Neural cell (in vitro differentiated cells): ENCODE data around the gene PDCD1LG2. TPM values are rescaled to one million over a fixed set of nuclear protein-coding genes. Genes with fewer than 3 reads are reported as not detected.

Source experiments
- H2AFZ ChIP-seq: fragments of 200-600, 300-800 bp; sonication (generic), shearing (Covaris generic); 2 replicates; pipeline ENCODE4 v1.6.0; 2014; ENCODE audit warnings: low read depth, mild to moderate bottlenecking, antibody characterized with exemption, low read length, moderate library complexity
- H3F3A ChIP-seq: fragments of 200-600 bp; shearing (Covaris generic); 2 replicates; pipeline ENCODE4 v1.6.1; 2016; ENCODE audit warnings: mild to moderate bottlenecking, moderate library complexity, mixed read lengths, antibody characterized with exemption, low read length; ENCODE audit not compliant: insufficient read depth, poor library complexity, severe bottlenecking
- H3K27ac ChIP-seq: fragments of 200-600, 300-800 bp; sonication (generic), shearing (Covaris generic); 2 replicates; pipeline ENCODE4 v1.5.1; 2014; ENCODE audit warnings: mild to moderate bottlenecking, low read length, moderate library complexity
- H3K27me3 ChIP-seq: fragments of 300-800, 200-600 bp; sonication (generic), shearing (Covaris generic); 2 replicates; pipeline ENCODE4 v1.6.0; 2014; ENCODE audit warnings: mild to moderate bottlenecking, low read depth, low read length, moderate library complexity; ENCODE audit not compliant: insufficient read depth
- H3K36me3 ChIP-seq: fragments of 300-800, 200-600 bp; sonication (generic), shearing (Covaris generic); 2 replicates; pipeline ENCODE4 v1.5.1; 2014; ENCODE audit warnings: mild to moderate bottlenecking, antibody characterized with exemption, low read length, moderate library complexity; ENCODE audit not compliant: insufficient read depth
- H3K4me2 ChIP-seq: fragments of 300-800, 200-600 bp; sonication (generic), shearing (Covaris generic); 2 replicates; pipeline ENCODE4 v1.6.0; 2014; ENCODE audit warnings: mild to moderate bottlenecking, low read length
- H3K4me3 ChIP-seq: fragments of 300-800, 200-600 bp; sonication (generic), shearing (Covaris generic); 2 replicates; pipeline ENCODE4 v1.5.1; 2014; ENCODE audit warnings: mild to moderate bottlenecking, low read length, moderate library complexity
- H3K79me2 ChIP-seq: fragments of 200-600 bp; shearing (Covaris generic); replicated peaks from 2 replicates; pipeline ENCODE4 v1.6.0; 2014; ENCODE audit warnings: mild to moderate bottlenecking, low read length, moderate library complexity; ENCODE audit not compliant: insufficient read depth
- H3K9ac ChIP-seq: fragments of 300-800, 200-600 bp; sonication (generic), shearing (Covaris generic); 2 replicates; pipeline ENCODE4 v1.6.1; 2016; ENCODE audit warnings: mild to moderate bottlenecking, low read length, mixed read lengths
- H3K9me2 ChIP-seq: fragments of 200-600 bp; shearing (Covaris generic); 2 replicates; pipeline ENCODE4 v1.6.1; 2016; ENCODE audit warnings: mild to moderate bottlenecking, low read length, mixed read lengths; ENCODE audit not compliant: insufficient read depth
- H3K9me3 ChIP-seq: fragments of 200-600, 300-800 bp; sonication (generic), shearing (Covaris generic); 2 replicates; pipeline ENCODE4 v1.6.1; 2016; ENCODE audit warnings: mild to moderate bottlenecking, mixed run types, low read length, moderate library complexity, mixed read lengths
- H4K20me1 ChIP-seq: fragments of 200-600 bp; shearing (Covaris generic); 2 replicates; pipeline ENCODE4 v1.6.1; 2016; ENCODE audit warnings: mild to moderate bottlenecking, mixed run types; ENCODE audit not compliant: insufficient read depth
- EP300 ChIP-seq: fragments of 450-650 bp; conservative IDR thresholded peaks from 2 replicates; pipeline ENCODE4 v1.6.1; 2014; ENCODE audit warnings: antibody characterized with exemption, mild to moderate bottlenecking, moderate library complexity; ENCODE audit not compliant: poor library complexity, severe bottlenecking
- EZH2 ChIP-seq: fragments of 200-600, 300-800 bp; shearing (Covaris generic), sonication (generic); IDR thresholded peaks from 2 replicates; pipeline ENCODE4 v1.6.1; 2014; ENCODE audit warnings: antibody characterized with exemption, low read length, borderline replicate concordance, mild to moderate bottlenecking; ENCODE audit not compliant: insufficient read depth, poor library complexity, severe bottlenecking
- MXI1 ChIP-seq: fragments of 450-650 bp; conservative IDR thresholded peaks from 2 replicates; pipeline ENCODE4 v1.6.1; 2014; ENCODE audit warnings: antibody characterized with exemption, mild to moderate bottlenecking; ENCODE audit not compliant: poor library complexity, severe bottlenecking
- POLR2AphosphoS5 ChIP-seq: IDR thresholded peaks from 2 replicates; pipeline ENCODE4 v1.6.1; 2012
- RAD21 ChIP-seq: fragments of 450-650 bp; conservative IDR thresholded peaks from 2 replicates; pipeline ENCODE4 v1.6.1; 2014; ENCODE audit warnings: antibody characterized with exemption, mild to moderate bottlenecking, moderate library complexity
- SMC3 ChIP-seq: fragments of 450-650 bp; conservative IDR thresholded peaks from 2 replicates; pipeline ENCODE4 v1.6.1; 2014; ENCODE audit warnings: antibody characterized with exemption, mild to moderate bottlenecking, moderate library complexity; ENCODE audit not compliant: poor library complexity
- TAF1 ChIP-seq: IDR thresholded peaks from 2 replicates; pipeline ENCODE4 v1.6.1; 2012; ENCODE audit warnings: low read depth
- polyA plus RNA-seq: library from polyadenylated mRNA; depleted of rRNA; stranded (reverse); fragments of >200 nt; gene quantifications from 2 replicates; pipeline ENCODE4 v1.2.3, GENCODE V29; 2014
- TF ChIP-seq, protein P1 (sequence below): fragments of 450-650 bp; IDR thresholded peaks from 2 replicates; pipeline ENCODE4 v1.5.1; 2014; ENCODE audit warnings: antibody characterized with exemption, mild to moderate bottlenecking, moderate library complexity; ENCODE audit not compliant: poor library complexity, severe bottlenecking
- TF ChIP-seq, protein P2 (sequence below): IDR thresholded peaks from 2 replicates; pipeline ENCODE4 v1.6.1; 2012; ENCODE audit warnings: borderline replicate concordance

Gene PDCD1LG2
- polyA plus RNA-seq, 1 donor from 2014 or later: not detected

DNA sequence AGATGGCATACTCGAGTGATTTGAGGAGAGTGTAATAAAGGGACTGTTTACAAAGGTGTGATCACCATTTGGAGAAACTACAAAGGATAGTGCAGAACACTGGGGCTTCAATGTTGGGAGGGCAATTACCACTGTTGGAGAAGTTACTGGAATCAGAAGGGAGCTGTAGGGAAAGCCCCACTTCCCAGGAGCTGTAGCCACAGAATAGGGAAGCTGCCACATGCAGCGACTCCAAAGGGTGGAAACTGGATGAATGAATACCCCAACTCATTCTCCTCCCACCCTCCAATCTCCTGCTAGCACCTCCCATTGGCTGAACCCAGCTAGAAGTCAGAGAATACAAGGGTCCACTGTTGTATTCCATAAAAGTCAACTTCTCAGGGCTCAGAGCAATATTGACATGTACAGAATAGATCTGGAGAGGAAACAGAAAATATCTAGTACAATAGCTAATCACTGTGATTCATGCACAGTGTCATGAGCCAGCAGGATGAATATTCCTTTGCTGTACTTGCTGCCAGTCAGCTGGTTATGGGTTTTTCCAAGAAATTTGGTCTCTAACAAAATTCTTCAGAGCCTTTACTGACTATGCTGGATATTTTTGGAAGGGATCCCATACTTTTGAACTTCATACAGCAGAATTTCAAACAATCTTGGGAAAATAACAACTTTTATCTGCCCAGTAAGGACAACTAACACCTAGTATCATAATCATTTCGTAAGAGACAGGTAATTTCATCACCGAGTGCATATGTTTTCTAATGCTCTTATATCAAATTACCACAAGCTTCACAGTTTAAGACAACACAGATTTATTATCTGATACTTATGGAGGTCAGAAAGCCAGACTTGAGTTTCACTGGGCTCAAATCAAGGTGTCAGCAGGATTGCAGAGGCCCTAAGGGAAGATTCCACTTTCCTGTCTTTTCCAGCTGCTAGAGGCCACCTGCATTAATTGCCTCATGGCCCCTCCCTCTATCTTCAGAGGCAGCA lies 39.6 kb downstream of the PDCD1LG2 start:
- H3K9ac ChIP-seq: no peak overlapping the region
- H3K27ac ChIP-seq: no peak overlapping the region
- H3K79me2 ChIP-seq: no peaks in the 10 kb centered on the region
- no peaks in the 10 kb centered on the region for H3K9me2 ChIP-seq
- H3K9me3 ChIP-seq: no peaks in the 10 kb centered on the region
- H3K4me2 ChIP-seq: no peak overlapping the region
- no peaks in the 10 kb centered on the region for H4K20me1 ChIP-seq
- no peak overlapping the region for H2AFZ ChIP-seq
- H3K27me3 ChIP-seq: no peaks in the 10 kb centered on the region
- no peaks in the 10 kb centered on the region for H3F3A ChIP-seq
- no peak overlapping the region for H3K4me3 ChIP-seq
- TF ChIP-seq RAD21 (no peak), TAF1 (no peak), SMC3 (no peak), EP300 (no peak), POLR2AphosphoS5 (no peak), EZH2 (no peak), MXI1 (no peak)
- TF ChIP-seq, protein P1, sequence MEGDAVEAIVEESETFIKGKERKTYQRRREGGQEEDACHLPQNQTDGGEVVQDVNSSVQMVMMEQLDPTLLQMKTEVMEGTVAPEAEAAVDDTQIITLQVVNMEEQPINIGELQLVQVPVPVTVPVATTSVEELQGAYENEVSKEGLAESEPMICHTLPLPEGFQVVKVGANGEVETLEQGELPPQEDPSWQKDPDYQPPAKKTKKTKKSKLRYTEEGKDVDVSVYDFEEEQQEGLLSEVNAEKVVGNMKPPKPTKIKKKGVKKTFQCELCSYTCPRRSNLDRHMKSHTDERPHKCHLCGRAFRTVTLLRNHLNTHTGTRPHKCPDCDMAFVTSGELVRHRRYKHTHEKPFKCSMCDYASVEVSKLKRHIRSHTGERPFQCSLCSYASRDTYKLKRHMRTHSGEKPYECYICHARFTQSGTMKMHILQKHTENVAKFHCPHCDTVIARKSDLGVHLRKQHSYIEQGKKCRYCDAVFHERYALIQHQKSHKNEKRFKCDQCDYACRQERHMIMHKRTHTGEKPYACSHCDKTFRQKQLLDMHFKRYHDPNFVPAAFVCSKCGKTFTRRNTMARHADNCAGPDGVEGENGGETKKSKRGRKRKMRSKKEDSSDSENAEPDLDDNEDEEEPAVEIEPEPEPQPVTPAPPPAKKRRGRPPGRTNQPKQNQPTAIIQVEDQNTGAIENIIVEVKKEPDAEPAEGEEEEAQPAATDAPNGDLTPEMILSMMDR: no peak
- TF ChIP-seq, protein P2, sequence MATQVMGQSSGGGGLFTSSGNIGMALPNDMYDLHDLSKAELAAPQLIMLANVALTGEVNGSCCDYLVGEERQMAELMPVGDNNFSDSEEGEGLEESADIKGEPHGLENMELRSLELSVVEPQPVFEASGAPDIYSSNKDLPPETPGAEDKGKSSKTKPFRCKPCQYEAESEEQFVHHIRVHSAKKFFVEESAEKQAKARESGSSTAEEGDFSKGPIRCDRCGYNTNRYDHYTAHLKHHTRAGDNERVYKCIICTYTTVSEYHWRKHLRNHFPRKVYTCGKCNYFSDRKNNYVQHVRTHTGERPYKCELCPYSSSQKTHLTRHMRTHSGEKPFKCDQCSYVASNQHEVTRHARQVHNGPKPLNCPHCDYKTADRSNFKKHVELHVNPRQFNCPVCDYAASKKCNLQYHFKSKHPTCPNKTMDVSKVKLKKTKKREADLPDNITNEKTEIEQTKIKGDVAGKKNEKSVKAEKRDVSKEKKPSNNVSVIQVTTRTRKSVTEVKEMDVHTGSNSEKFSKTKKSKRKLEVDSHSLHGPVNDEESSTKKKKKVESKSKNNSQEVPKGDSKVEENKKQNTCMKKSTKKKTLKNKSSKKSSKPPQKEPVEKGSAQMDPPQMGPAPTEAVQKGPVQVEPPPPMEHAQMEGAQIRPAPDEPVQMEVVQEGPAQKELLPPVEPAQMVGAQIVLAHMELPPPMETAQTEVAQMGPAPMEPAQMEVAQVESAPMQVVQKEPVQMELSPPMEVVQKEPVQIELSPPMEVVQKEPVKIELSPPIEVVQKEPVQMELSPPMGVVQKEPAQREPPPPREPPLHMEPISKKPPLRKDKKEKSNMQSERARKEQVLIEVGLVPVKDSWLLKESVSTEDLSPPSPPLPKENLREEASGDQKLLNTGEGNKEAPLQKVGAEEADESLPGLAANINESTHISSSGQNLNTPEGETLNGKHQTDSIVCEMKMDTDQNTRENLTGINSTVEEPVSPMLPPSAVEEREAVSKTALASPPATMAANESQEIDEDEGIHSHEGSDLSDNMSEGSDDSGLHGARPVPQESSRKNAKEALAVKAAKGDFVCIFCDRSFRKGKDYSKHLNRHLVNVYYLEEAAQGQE: no peak
- H3K36me3 ChIP-seq: no peaks in the 10 kb centered on the region

DNA sequence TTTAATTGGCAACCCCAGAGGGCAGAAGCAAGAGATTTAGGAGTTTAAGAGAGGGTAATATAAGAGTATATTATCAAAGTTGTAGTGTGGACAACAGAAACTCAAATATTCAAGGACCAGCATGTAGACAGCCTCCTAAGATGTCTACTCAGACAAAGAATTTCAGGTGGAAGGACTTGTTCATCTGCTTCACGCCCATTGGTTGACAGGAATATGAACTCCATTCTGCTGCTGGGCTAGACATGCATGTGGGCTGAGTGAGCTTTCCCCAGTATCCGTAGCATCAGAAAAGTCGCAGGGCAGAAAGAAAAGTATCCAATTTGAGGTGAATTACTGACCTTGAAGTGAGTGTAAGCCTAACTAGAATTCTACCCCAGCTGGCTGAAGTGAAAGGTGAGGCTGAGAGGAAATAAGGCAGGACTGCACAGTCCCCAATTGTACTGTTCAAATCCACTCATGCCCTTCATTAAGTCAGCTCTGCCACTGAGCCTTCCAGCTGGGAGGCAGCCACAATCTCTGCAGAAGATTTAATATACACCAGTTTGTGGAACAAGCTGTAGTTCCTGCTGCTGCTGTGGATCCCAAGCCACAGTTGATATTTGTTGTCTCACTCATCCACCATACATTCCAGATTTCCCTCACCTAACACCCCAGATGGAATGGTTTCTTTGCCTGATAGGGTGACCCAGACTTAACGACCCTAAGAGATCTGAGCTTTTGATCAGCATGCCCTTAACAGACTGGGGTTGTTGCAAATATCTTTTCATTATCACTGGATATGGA lies 41.2 kb downstream of the PDCD1LG2 start:
- H3K9me3 ChIP-seq: no peaks in the 10 kb centered on the region
- H3K27me3 ChIP-seq: no peaks in the 10 kb centered on the region
- no peak overlapping the region for H3K9ac ChIP-seq
- H3F3A ChIP-seq: no peaks in the 10 kb centered on the region
- no peak overlapping the region for H3K4me3 ChIP-seq
- no peaks in the 10 kb centered on the region for H3K9me2 ChIP-seq
- TF ChIP-seq, protein P2: no peak
- TF ChIP-seq, protein P1: no peak
- TF ChIP-seq RAD21: no peak
- TF ChIP-seq TAF1: no peak
- no peak for TF ChIP-seq EP300
- H4K20me1 ChIP-seq: no peaks in the 10 kb centered on the region
- no peaks in the 10 kb centered on the region for H3K79me2 ChIP-seq
- H2AFZ ChIP-seq: no peak overlapping the region
- H3K27ac ChIP-seq: no peak overlapping the region
- no peaks in the 10 kb centered on the region for H3K36me3 ChIP-seq
- no peak overlapping the region for H3K4me2 ChIP-seq
